Activated B cell treated with CpG ODN at 0.5 μM for 24 hours (primary cell): ENCODE measurements around the gene SLC22A2. TPM values are rescaled to one million over a fixed set of nuclear protein-coding genes. Genes with fewer than 3 reads are reported as not detected.

Experiments used
- ATAC-seq: fragments of 200-7000 bp; cut with Tn5 transposase; one replicate; pipeline ENCODE4 v1.10.0; 2021; ENCODE audit warnings: low read depth, mild to moderate bottlenecking, moderate library complexity
- CTCF ChIA-PET: fragments of 350-600 bp; sonication (Branson Sonifier 250); formaldehyde crosslinking; loops from one replicate; lab custom pipeline; 2021; ENCODE audit warnings: antibody characterized with exemption; lab: Charles Lee
- POLR2A ChIA-PET: fragments of 350-600 bp; sonication (Branson Sonifier 250); formaldehyde crosslinking; loops from one replicate; lab custom pipeline; 2021; ENCODE audit warnings: antibody characterized with exemption; lab: Charles Lee
- DNase-seq: peaks from one replicate; pipeline ENCODE4 v3.0.0; 2022
- H3K27ac Mint-ChIP-seq: one replicate; pipeline ENCODE4 v1.8.0; 2020; ENCODE audit warnings: mixed read lengths
- H3K27me3 Mint-ChIP-seq: one replicate; pipeline ENCODE4 v1.8.0; 2021; ENCODE audit warnings: mixed read lengths
- H3K36me3 Mint-ChIP-seq: one replicate; pipeline ENCODE4 v1.8.0; 2021; ENCODE audit warnings: low read depth, mixed read lengths
- H3K4me1 Mint-ChIP-seq: one replicate; pipeline ENCODE4 v1.8.0; 2021; ENCODE audit warnings: mixed read lengths
- H3K4me3 Mint-ChIP-seq: one replicate; pipeline ENCODE4 v1.8.0; 2020; ENCODE audit warnings: mild to moderate bottlenecking, mixed read lengths
- H3K9me3 Mint-ChIP-seq: one replicate; pipeline ENCODE4 v1.8.0; 2020; ENCODE audit warnings: mixed read lengths
- intact Hi-C: fragments of 100-400 bp; cut with micrococcal nuclease; formaldehyde crosslinking; loops from one replicate; pipeline ENCODE4 v1.15.1; 2024
- total RNA-seq: library from RNA; stranded (reverse); gene quantifications from 2 replicates; pipeline ENCODE4 v1.2.3, GENCODE V29; 2022
- TF ChIP-seq, protein P1 (sequence below): fragments of 200-600 bp; IDR thresholded peaks from one replicate; pipeline ENCODE4 v1.8.0; 2022; ENCODE audit warnings: antibody characterized with exemption, mild to moderate bottlenecking

Gene SLC22A2
- total RNA-seq, 1 donor from 2014 or later: not detected

DNA sequence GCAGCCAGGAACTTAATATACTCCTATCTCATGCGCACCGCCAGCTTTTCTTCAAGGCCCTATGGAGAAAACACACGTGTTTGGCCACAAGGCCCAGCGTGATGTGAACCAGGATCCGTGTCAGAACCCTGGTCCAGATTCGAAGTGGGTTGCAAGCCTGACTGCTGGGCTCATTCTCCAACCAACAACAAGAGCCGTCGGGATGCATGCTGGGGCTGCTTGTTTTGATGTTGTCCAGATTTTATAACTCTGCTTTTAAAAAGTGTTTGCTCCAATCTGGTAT lies 463 bp upstream of the SLC22A2 start:
- CTCF ChIA-PET: no interaction called here
- ATAC-seq (no peak), DNase-seq (no peak)
- TF ChIP-seq, protein P1, sequence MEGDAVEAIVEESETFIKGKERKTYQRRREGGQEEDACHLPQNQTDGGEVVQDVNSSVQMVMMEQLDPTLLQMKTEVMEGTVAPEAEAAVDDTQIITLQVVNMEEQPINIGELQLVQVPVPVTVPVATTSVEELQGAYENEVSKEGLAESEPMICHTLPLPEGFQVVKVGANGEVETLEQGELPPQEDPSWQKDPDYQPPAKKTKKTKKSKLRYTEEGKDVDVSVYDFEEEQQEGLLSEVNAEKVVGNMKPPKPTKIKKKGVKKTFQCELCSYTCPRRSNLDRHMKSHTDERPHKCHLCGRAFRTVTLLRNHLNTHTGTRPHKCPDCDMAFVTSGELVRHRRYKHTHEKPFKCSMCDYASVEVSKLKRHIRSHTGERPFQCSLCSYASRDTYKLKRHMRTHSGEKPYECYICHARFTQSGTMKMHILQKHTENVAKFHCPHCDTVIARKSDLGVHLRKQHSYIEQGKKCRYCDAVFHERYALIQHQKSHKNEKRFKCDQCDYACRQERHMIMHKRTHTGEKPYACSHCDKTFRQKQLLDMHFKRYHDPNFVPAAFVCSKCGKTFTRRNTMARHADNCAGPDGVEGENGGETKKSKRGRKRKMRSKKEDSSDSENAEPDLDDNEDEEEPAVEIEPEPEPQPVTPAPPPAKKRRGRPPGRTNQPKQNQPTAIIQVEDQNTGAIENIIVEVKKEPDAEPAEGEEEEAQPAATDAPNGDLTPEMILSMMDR: no peak
- peaks cover 6% of the 10 kb centered on the region for H3K27me3 Mint-ChIP-seq
- H3K36me3 Mint-ChIP-seq: no peaks in the 10 kb centered on the region
- no peak overlapping the region for H3K4me3 Mint-ChIP-seq
- POLR2A ChIA-PET: no interaction called here
- intact Hi-C loops: no loop called here
- no peaks in the 10 kb centered on the region for H3K4me1 Mint-ChIP-seq
- no peak overlapping the region for H3K27ac Mint-ChIP-seq
- H3K9me3 Mint-ChIP-seq: no peaks in the 10 kb centered on the region

GRCh38 chr6:160256445-160256844 lies 2.2 kb downstream of the SLC22A2 start:
- ATAC-seq: no peak
- POLR2A ChIA-PET: no interaction called here

GRCh38 chr6:160254467-160255312 lies 3.9 kb downstream of the SLC22A2 start:
- TF ChIP-seq, protein P1: no peak
- ATAC-seq: no peak
- H3K4me3 Mint-ChIP-seq: no peak overlapping the region
- no peaks in the 10 kb centered on the region for H3K36me3 Mint-ChIP-seq
- CTCF ChIA-PET: no interaction called here
- no peak for DNase-seq
- peaks cover 4% of the 10 kb centered on the region for H3K27me3 Mint-ChIP-seq
- POLR2A ChIA-PET: no interaction called here
- no peak overlapping the region for H3K27ac Mint-ChIP-seq
- intact Hi-C loops: no loop called here
- no peaks in the 10 kb centered on the region for H3K4me1 Mint-ChIP-seq
- H3K9me3 Mint-ChIP-seq: no peaks in the 10 kb centered on the region

More at GRCh38 chr6:160256445-160256844, 2.2 kb downstream of the SLC22A2 start:
- CTCF ChIA-PET: no interaction called here
- H3K4me1 Mint-ChIP-seq: no peaks in the 10 kb centered on the region
- H3K27me3 Mint-ChIP-seq: peaks cover 4% of the 10 kb centered on the region
- no peaks in the 10 kb centered on the region for H3K9me3 Mint-ChIP-seq
- intact Hi-C loops: no loop called here
- DNase-seq: no peak
- H3K27ac Mint-ChIP-seq: no peak overlapping the region
- TF ChIP-seq, protein P1: no peak
- no peaks in the 10 kb centered on the region for H3K36me3 Mint-ChIP-seq
- H3K4me3 Mint-ChIP-seq: no peak overlapping the region

- DNase-seq (no peak), ATAC-seq (no peak)
- Mint-ChIP-seq H3K9me3 (no peaks in the 10 kb centered on the region), H3K36me3 (no peaks in the 10 kb centered on the region), H3K27me3 (peaks cover 4% of the 10 kb centered on the region), H3K4me1 (no peaks in the 10 kb centered on the region), H3K27ac (no peak overlapping the region), H3K4me3 (no peak overlapping the region)
- ChIA-PET CTCF (no interaction called here), POLR2A (no interaction called here)
- intact Hi-C loops: no loop called here
- TF ChIP-seq, protein P1: no peak
Measured at GRCh38 chr6:160253714-160254113, 4.9 kb downstream of the SLC22A2 start.

GRCh38 chr6:160253292-160253691 lies 5.3 kb downstream of the SLC22A2 start:
- Mint-ChIP-seq H3K4me3 (no peak overlapping the region), H3K9me3 (no peaks in the 10 kb centered on the region), H3K36me3 (no peaks in the 10 kb centered on the region), H3K4me1 (no peaks in the 10 kb centered on the region), H3K27ac (no peak overlapping the region), H3K27me3 (peaks cover 4% of the 10 kb centered on the region)
- DNase-seq (no peak), ATAC-seq (no peak)
- TF ChIP-seq, protein P1: no peak
- CTCF ChIA-PET: no interaction called here
- intact Hi-C loops: no loop called here
- POLR2A ChIA-PET: no interaction called here
